H9 (cell line): ENCODE data around the gene ADGRD1. TPM values are rescaled to one million over a fixed set of nuclear protein-coding genes. Genes with fewer than 3 reads are reported as not detected.

Experiments
- DNase-seq: peaks from one replicate; pipeline ENCODE4 v3.0.0-alpha.2; 2017
- H2AFZ ChIP-seq: one replicate; pipeline ENCODE4 v1.6.1; 2013; ENCODE audit warnings: mild to moderate bottlenecking, low read length, control low read depth, moderate library complexity
- H2AK5ac ChIP-seq: 2 replicates; pipeline ENCODE4 v1.6.1; 2013; ENCODE audit warnings: low read length, control low read depth, mixed read lengths; ENCODE audit not compliant: insufficient read length
- H2BK120ac ChIP-seq: one replicate; pipeline ENCODE4 v1.6.1; 2013; ENCODE audit warnings: low read depth, mild to moderate bottlenecking, low read length, control low read depth, inconsistent platforms; ENCODE audit not compliant: poor library complexity, severe bottlenecking
- H2BK12ac ChIP-seq: 2 replicates; pipeline ENCODE4 v1.6.1; 2013; ENCODE audit warnings: low read length, control low read depth, mixed read lengths, low read depth; ENCODE audit not compliant: insufficient read length
- H2BK15ac ChIP-seq: 2 replicates; pipeline ENCODE4 v1.6.1; 2013; ENCODE audit warnings: low read depth, low read length, control low read depth
- H2BK20ac ChIP-seq: one replicate; pipeline ENCODE4 v1.6.1; 2013; ENCODE audit warnings: low read depth, mild to moderate bottlenecking, low read length, control low read depth, inconsistent platforms; ENCODE audit not compliant: poor library complexity, severe bottlenecking
- H2BK5ac ChIP-seq: 2 replicates; pipeline ENCODE4 v1.6.1; 2013; ENCODE audit warnings: low read length, control low read depth, mixed read lengths; ENCODE audit not compliant: insufficient read length
- H3K14ac ChIP-seq: 2 replicates; pipeline ENCODE4 v1.6.1; 2013; ENCODE audit warnings: low read length, control low read depth; ENCODE audit not compliant: insufficient read depth
- H3K18ac ChIP-seq: 2 replicates; pipeline ENCODE4 v1.6.1; 2013; ENCODE audit warnings: low read depth, mild to moderate bottlenecking, mixed read lengths, low read length, control low read depth; ENCODE audit not compliant: insufficient read length
- H3K23ac ChIP-seq: 2 replicates; pipeline ENCODE4 v1.6.1; 2013; ENCODE audit warnings: low read length, control low read depth, mixed read lengths, low read depth; ENCODE audit not compliant: insufficient read length
- H3K23me2 ChIP-seq: 2 replicates; pipeline ENCODE4 v1.6.1; 2013; ENCODE audit warnings: low read depth, mild to moderate bottlenecking, mixed read lengths, low read length, control low read depth; ENCODE audit not compliant: insufficient read length, poor library complexity, severe bottlenecking
- H3K27ac ChIP-seq: 2 replicates; pipeline ENCODE4 v1.5.1; 2013; ENCODE audit warnings: low read length, control low read depth, mixed read lengths, low read depth; ENCODE audit not compliant: insufficient read length
- H3K27me3 ChIP-seq: 2 replicates; pipeline ENCODE4 v1.6.1; 2013; ENCODE audit warnings: low read length, control low read depth, inconsistent platforms; ENCODE audit not compliant: insufficient read depth
- H3K4ac ChIP-seq: 2 replicates; pipeline ENCODE4 v1.6.1; 2013; ENCODE audit warnings: low read depth, mild to moderate bottlenecking, control low read depth, inconsistent platforms, low read length, moderate library complexity
- H3K4me1 ChIP-seq: 2 replicates; pipeline ENCODE4 v1.6.1; 2013; ENCODE audit warnings: low read length, control low read depth, inconsistent platforms; ENCODE audit not compliant: insufficient read depth
- H3K4me2 ChIP-seq: 2 replicates; pipeline ENCODE4 v1.6.1; 2013; ENCODE audit warnings: low read length, control low read depth, mixed read lengths; ENCODE audit not compliant: insufficient read length, insufficient read depth
- H3K56ac ChIP-seq: 2 replicates; pipeline ENCODE4 v1.6.1; 2013; ENCODE audit warnings: low read depth, mild to moderate bottlenecking, mixed read lengths, low read length, control low read depth; ENCODE audit not compliant: insufficient read length
- H3K79me1 ChIP-seq: 2 replicates; pipeline ENCODE4 v1.6.1; 2013; ENCODE audit warnings: low read depth, mild to moderate bottlenecking, moderate library complexity, low read length, control low read depth, inconsistent platforms; ENCODE audit not compliant: insufficient read depth, poor library complexity, severe bottlenecking
- H3K79me2 ChIP-seq: 2 replicates; pipeline ENCODE4 v1.6.1; 2013; ENCODE audit warnings: low read length, control low read depth, inconsistent platforms; ENCODE audit not compliant: insufficient read depth
- H3K9ac ChIP-seq: 2 replicates; pipeline ENCODE4 v1.6.1; 2013; ENCODE audit warnings: low read length, control low read depth, mixed read lengths; ENCODE audit not compliant: insufficient read length; ENCODE audit errors: extremely low read depth
- H3K9me3 ChIP-seq: one replicate; pipeline ENCODE4 v1.6.1; 2013; ENCODE audit warnings: low read depth, low read length, inconsistent platforms; ENCODE audit not compliant: control insufficient read depth
- H3T11ph ChIP-seq: one replicate; pipeline ENCODE4 v1.6.1; 2013; ENCODE audit warnings: mild to moderate bottlenecking, low read length, control low read depth, inconsistent platforms
- H4K20me1 ChIP-seq: one replicate; pipeline ENCODE4 v1.6.1; 2013; ENCODE audit not compliant: control insufficient read depth, insufficient read length, insufficient read depth
- H4K5ac ChIP-seq: 2 replicates; pipeline ENCODE4 v1.6.1; 2013; ENCODE audit warnings: low read depth, mild to moderate bottlenecking, mixed read lengths, low read length, control low read depth; ENCODE audit not compliant: insufficient read length
- H4K8ac ChIP-seq: replicated peaks from 2 replicates; pipeline ENCODE4 v1.6.1; 2013; ENCODE audit warnings: low read length, control low read depth, mixed read lengths, low read depth; ENCODE audit not compliant: insufficient read length
- H4K91ac ChIP-seq: 2 replicates; pipeline ENCODE4 v1.6.1; 2013; ENCODE audit warnings: low read depth, mild to moderate bottlenecking, moderate library complexity, mixed read lengths, low read length, control low read depth; ENCODE audit not compliant: insufficient read length
- H3K27ac Mint-ChIP-seq, 3 experiments: 2 replicates in 2 of 3; 3 replicates in 1 of 3; pipeline ENCODE4 v1.8.0; 2020 to 2021; ENCODE audit warnings: mixed read lengths in 3 of 3, mild to moderate bottlenecking in 1 of 3, moderate library complexity in 1 of 3
- H3K27me3 Mint-ChIP-seq: 2 replicates; pipeline ENCODE4 v1.8.0; 2021; ENCODE audit warnings: low read depth, mild to moderate bottlenecking, moderate library complexity, mixed read lengths
- H3K36me3 Mint-ChIP-seq, 3 experiments: 2 replicates in 2 of 3; 3 replicates in 1 of 3; pipeline ENCODE4 v1.8.0; 2020 to 2021; ENCODE audit warnings: low read depth in 3 of 3, mixed read lengths in 3 of 3; ENCODE audit not compliant: insufficient read depth in 1 of 3
- H3K4me1 Mint-ChIP-seq, 2 experiments: 2 replicates each; pipeline ENCODE4 v1.8.0; 2020; ENCODE audit warnings: mixed read lengths in 2 of 2
- H3K4me3 Mint-ChIP-seq, 2 experiments: 2 replicates in 1 of 2; 3 replicates in 1 of 2; pipeline ENCODE4 v1.8.0; 2020 to 2021; ENCODE audit warnings: mild to moderate bottlenecking in 2 of 2, mixed read lengths in 2 of 2, moderate library complexity in 1 of 2
- H3K9me3 Mint-ChIP-seq, 2 experiments: 2 replicates in 1 of 2; 3 replicates in 1 of 2; pipeline ENCODE4 v1.8.0; 2020; ENCODE audit warnings: mild to moderate bottlenecking in 2 of 2, mixed read lengths in 2 of 2, moderate library complexity in 1 of 2
- WGBS: extraction: QIAGEN DNeasy Blood & Tissue Kit; methylation state at CpG from one replicate; pipeline ENCODE4 v1.1.7; 2013; ENCODE audit warnings: missing lambda C conversion rate, low lambda C conversion rate, mixed read lengths; ENCODE audit not compliant: insufficient read length; ENCODE audit errors: extremely low coverage; 5-methylcytosine and 5-hydroxymethylcytosine counted together
- total RNA-seq: library from RNA; stranded (reverse); gene quantifications from 2 replicates; pipeline ENCODE4 v1.2.1, GENCODE V29; 2021
- TF ChIP-seq, protein P1 (sequence below): fragments of 200-600 bp; sonication (generic); conservative IDR thresholded peaks from 3 replicates; pipeline ENCODE4 v1.8.0; 2021; ENCODE audit warnings: antibody characterized with exemption, mild to moderate bottlenecking

The ADGRD1 gene
- total RNA-seq, 1 experiment from 2014 or later = 0.52 TPM

- no peak overlapping the region for H3K4me2 ChIP-seq
- no peak overlapping the region for H3K56ac ChIP-seq
- no peak overlapping the region for H3K23ac ChIP-seq
- no peaks in the 10 kb centered on the region for H3K79me1 ChIP-seq
- WGBS = no CpG with 5 or more reads among the region's 34 CpGs
- H3K27ac ChIP-seq = no peak overlapping the region
- no peak overlapping the region for H4K8ac ChIP-seq
- TF ChIP-seq, protein P1, sequence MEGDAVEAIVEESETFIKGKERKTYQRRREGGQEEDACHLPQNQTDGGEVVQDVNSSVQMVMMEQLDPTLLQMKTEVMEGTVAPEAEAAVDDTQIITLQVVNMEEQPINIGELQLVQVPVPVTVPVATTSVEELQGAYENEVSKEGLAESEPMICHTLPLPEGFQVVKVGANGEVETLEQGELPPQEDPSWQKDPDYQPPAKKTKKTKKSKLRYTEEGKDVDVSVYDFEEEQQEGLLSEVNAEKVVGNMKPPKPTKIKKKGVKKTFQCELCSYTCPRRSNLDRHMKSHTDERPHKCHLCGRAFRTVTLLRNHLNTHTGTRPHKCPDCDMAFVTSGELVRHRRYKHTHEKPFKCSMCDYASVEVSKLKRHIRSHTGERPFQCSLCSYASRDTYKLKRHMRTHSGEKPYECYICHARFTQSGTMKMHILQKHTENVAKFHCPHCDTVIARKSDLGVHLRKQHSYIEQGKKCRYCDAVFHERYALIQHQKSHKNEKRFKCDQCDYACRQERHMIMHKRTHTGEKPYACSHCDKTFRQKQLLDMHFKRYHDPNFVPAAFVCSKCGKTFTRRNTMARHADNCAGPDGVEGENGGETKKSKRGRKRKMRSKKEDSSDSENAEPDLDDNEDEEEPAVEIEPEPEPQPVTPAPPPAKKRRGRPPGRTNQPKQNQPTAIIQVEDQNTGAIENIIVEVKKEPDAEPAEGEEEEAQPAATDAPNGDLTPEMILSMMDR = no peak
- no peaks in the 10 kb centered on the region for H3K27me3 ChIP-seq
- Mint-ChIP-seq H3K27ac (no peak overlapping the region), H3K9me3 (no peaks in the 10 kb centered on the region), H3K27me3 (peaks cover 12% of the 10 kb centered on the region), H3K4me1 (peaks cover 0 to 3% of the 10 kb centered on the region in 2 experiments; a peak in 1 of 4 replicates), H3K36me3 (no peaks in the 10 kb centered on the region), H3K4me3 (no peak overlapping the region)
- H2BK15ac ChIP-seq = no peak overlapping the region
- no peaks in the 10 kb centered on the region for H3K79me2 ChIP-seq
- H3K9me3 ChIP-seq = no peaks in the 10 kb centered on the region
- H2BK5ac ChIP-seq = no peak overlapping the region
- H2BK12ac ChIP-seq = no peak overlapping the region
- H2AK5ac ChIP-seq = no peak overlapping the region
- H3K4me1 ChIP-seq = no peaks in the 10 kb centered on the region
- H3K9ac ChIP-seq = no peak overlapping the region
- no peak overlapping the region for H2AFZ ChIP-seq
- no peak overlapping the region for H3K14ac ChIP-seq
- no peaks in the 10 kb centered on the region for H3K23me2 ChIP-seq
- no peak overlapping the region for H4K91ac ChIP-seq
- no peaks in the 10 kb centered on the region for H4K20me1 ChIP-seq
- H2BK20ac ChIP-seq = no peak overlapping the region
- no peak overlapping the region for H3T11ph ChIP-seq
- peak; percentile 29 for DNase-seq
- H4K5ac ChIP-seq = no peak overlapping the region
- no peak overlapping the region for H2BK120ac ChIP-seq
- no peak overlapping the region for H3K4ac ChIP-seq
- H3K18ac ChIP-seq = no peak overlapping the region
Measured at GRCh38 chr12:131164096-131164872, 210.6 kb downstream of the ADGRD1 start.
